NT2/D1 (cell line): ENCODE data around the gene EEF1AKMT4.

Experiments used
- DNase-seq: peaks from one replicate; pipeline ENCODE4 v3.0.0-alpha.2; 2011; ENCODE audit warnings: low read depth, low spot score
- H3K27me3 ChIP-seq: 2 replicates; pipeline ENCODE4 v1.6.0; 2011; ENCODE audit warnings: mild to moderate bottlenecking; ENCODE audit not compliant: insufficient read length, insufficient read depth
- H3K36me3 ChIP-seq: 2 replicates; pipeline ENCODE4 v1.6.1; 2011; ENCODE audit warnings: mild to moderate bottlenecking, low read length, mixed read lengths; ENCODE audit not compliant: insufficient read depth, insufficient read length
- H3K4me1 ChIP-seq: 2 replicates; pipeline ENCODE4 v1.5.1; 2011; ENCODE audit not compliant: insufficient read depth, insufficient read length
- H3K4me3 ChIP-seq: 2 replicates; pipeline ENCODE4 v1.5.1; 2011; ENCODE audit warnings: low read depth; ENCODE audit not compliant: insufficient read length
- H3K9ac ChIP-seq: 2 replicates; pipeline ENCODE4 v1.6.0; 2011; ENCODE audit warnings: low read depth; ENCODE audit not compliant: insufficient read length
- H3K9me3 ChIP-seq: 2 replicates; pipeline ENCODE4 v1.5.1; 2011; ENCODE audit warnings: mild to moderate bottlenecking, low read length; ENCODE audit not compliant: insufficient read depth
- SUZ12 ChIP-seq: IDR thresholded peaks from 2 replicates; pipeline ENCODE4 v1.6.1; 2011; ENCODE audit not compliant: insufficient read length, insufficient read depth; ENCODE audit errors: extremely low read depth
- YY1 ChIP-seq: IDR thresholded peaks from 2 replicates; pipeline ENCODE4 v1.6.1; 2011; ENCODE audit not compliant: insufficient read length, insufficient read depth
- ZNF274 ChIP-seq: IDR thresholded peaks from 2 replicates; pipeline ENCODE4 v1.6.1; 2011; ENCODE audit warnings: mild to moderate bottlenecking, low read depth, low read length

The EEF1AKMT4 gene

GRCh38 chr3:184282941-184283340, 33.5 kb downstream of the EEF1AKMT4 start:
- no peak for TF ChIP-seq YY1
- TF ChIP-seq ZNF274: no peak
- no peak for TF ChIP-seq SUZ12
- Histone ChIP-seq H3K4me1 (no peaks in the 10 kb centered on the region), H3K9ac (no peak overlapping the region), H3K4me3 (no peak overlapping the region), H3K27me3 (no peaks in the 10 kb centered on the region), H3K36me3 (no peaks in the 10 kb centered on the region), H3K9me3 (no peaks in the 10 kb centered on the region)
- DNase-seq: no peak

GRCh38 chr3:184283681-184284080, 34.2 kb downstream of the EEF1AKMT4 start:
- no peak overlapping the region for H3K9ac ChIP-seq
- H3K9me3 ChIP-seq: no peaks in the 10 kb centered on the region
- H3K36me3 ChIP-seq: no peaks in the 10 kb centered on the region
- no peak overlapping the region for H3K4me3 ChIP-seq
- no peaks in the 10 kb centered on the region for H3K4me1 ChIP-seq
- H3K27me3 ChIP-seq: no peaks in the 10 kb centered on the region
- DNase-seq: no peak
- no peak for TF ChIP-seq ZNF274
- TF ChIP-seq YY1: no peak
- no peak for TF ChIP-seq SUZ12

GRCh38 chr3:184284696-184285095, 35.2 kb downstream of the EEF1AKMT4 start:
- no peak overlapping the region for H3K9ac ChIP-seq
- no peaks in the 10 kb centered on the region for H3K27me3 ChIP-seq
- H3K36me3 ChIP-seq: no peaks in the 10 kb centered on the region
- DNase-seq: peak; percentile 72
- TF ChIP-seq ZNF274 (no peak), YY1 (no peak), SUZ12 (no peak)
- no peaks in the 10 kb centered on the region for H3K9me3 ChIP-seq
- no peak overlapping the region for H3K4me3 ChIP-seq
- no peaks in the 10 kb centered on the region for H3K4me1 ChIP-seq

- peak; percentile 75 for DNase-seq
- Histone ChIP-seq H3K4me1 (no peaks in the 10 kb centered on the region), H3K9ac (no peak overlapping the region), H3K9me3 (no peaks in the 10 kb centered on the region), H3K4me3 (no peak overlapping the region), H3K27me3 (no peaks in the 10 kb centered on the region), H3K36me3 (no peaks in the 10 kb centered on the region)
- TF ChIP-seq YY1 (no peak), SUZ12 (no peak), ZNF274 (no peak)
Measured at GRCh38 chr3:184289426-184289938, 40.0 kb downstream of the EEF1AKMT4 start.

GRCh38 chr3:184290331-184290730, 40.9 kb downstream of the EEF1AKMT4 start:
- Histone ChIP-seq H3K27me3 (no peaks in the 10 kb centered on the region), H3K4me3 (no peak overlapping the region), H3K9me3 (no peaks in the 10 kb centered on the region), H3K36me3 (no peaks in the 10 kb centered on the region), H3K9ac (no peak overlapping the region), H3K4me1 (no peaks in the 10 kb centered on the region)
- DNase-seq: no peak
- TF ChIP-seq SUZ12: no peak
- TF ChIP-seq YY1: no peak
- TF ChIP-seq ZNF274: no peak

GRCh38 chr3:184291044-184291737, 41.7 kb downstream of the EEF1AKMT4 start:
- Histone ChIP-seq H3K9ac (no peak overlapping the region), H3K4me1 (no peaks in the 10 kb centered on the region), H3K27me3 (no peaks in the 10 kb centered on the region), H3K36me3 (no peaks in the 10 kb centered on the region), H3K4me3 (no peak overlapping the region), H3K9me3 (no peaks in the 10 kb centered on the region)
- no peak for DNase-seq
- TF ChIP-seq ZNF274: no peak
- no peak for TF ChIP-seq YY1
- no peak for TF ChIP-seq SUZ12

GRCh38 chr3:184291738-184292445, 42.4 kb downstream of the EEF1AKMT4 start:
- TF ChIP-seq YY1: no peak
- no peak for TF ChIP-seq ZNF274
- no peak for TF ChIP-seq SUZ12
- H3K4me3 ChIP-seq: no peak overlapping the region
- H3K27me3 ChIP-seq: no peaks in the 10 kb centered on the region
- H3K9me3 ChIP-seq: no peaks in the 10 kb centered on the region
- H3K36me3 ChIP-seq: no peaks in the 10 kb centered on the region
- no peaks in the 10 kb centered on the region for H3K4me1 ChIP-seq
- no peak overlapping the region for H3K9ac ChIP-seq
- no peak for DNase-seq
